Heart right ventricle (tissue), 16 donors: Measurements from ENCODE around the gene ELMO3. TPM values are rescaled to one million over a fixed set of nuclear protein-coding genes. Genes with fewer than 3 reads are reported as not detected.

Experiments used
- ATAC-seq, 8 donors: fragments of 200-7000 bp; cut with Tn5 transposase; one replicate each; pipeline ENCODE4 v1.9.1; 2020; ENCODE audit warnings: mild to moderate bottlenecking in 8 of 8, moderate library complexity in 8 of 8, moderate number of reproducible peaks in 1 of 8
- DNase-seq, 2 donors: peaks; one replicate each; pipeline ENCODE4 v3.0.0-alpha.2; 2020
- H3K27ac ChIP-seq, 10 donors: fragments of 200-600 bp; sonication (generic) in 2 of 10; one replicate each; pipeline versions ENCODE4 v1.5.0 to v1.8.0; 2020 to 2022; ENCODE audit warnings: mild to moderate bottlenecking in 3 of 10
- H3K27me3 ChIP-seq, 7 donors: fragments of 200-600 bp; one replicate each; pipeline ENCODE4 v1.8.0; 2021 to 2022; ENCODE audit warnings: mild to moderate bottlenecking in 2 of 7
- H3K36me3 ChIP-seq, 9 donors: fragments of 200-600 bp; sonication (generic) in 1 of 9; one replicate each; pipeline versions ENCODE4 v1.5.0 to v1.8.0; 2020 to 2022; ENCODE audit warnings: mild to moderate bottlenecking in 2 of 9
- H3K4me1 ChIP-seq, 9 donors: fragments of 200-600 bp; sonication (generic) in 1 of 9; one replicate each; pipeline versions ENCODE4 v1.5.0 to v1.8.0; 2020 to 2022; ENCODE audit warnings: mild to moderate bottlenecking in 4 of 9
- H3K4me3 ChIP-seq, 10 donors: fragments of 200-600 bp; sonication (generic) in 2 of 10; one replicate each; pipeline versions ENCODE4 v1.5.0 to v1.8.0; 2020 to 2022; ENCODE audit warnings: mild to moderate bottlenecking in 7 of 10, moderate library complexity in 2 of 10
- H3K9me3 ChIP-seq, 11 donors: fragments of 200-600 bp in 10 of 11; sonication (generic) in 2 of 11; one replicate each; pipeline versions ENCODE4 v1.5.0 to v1.8.0; 2013 to 2022; ENCODE audit warnings: mild to moderate bottlenecking in 2 of 11, control low read depth in 1 of 11, moderate library complexity in 1 of 11
- WGBS, 2 donors: extraction: QIAGEN DNeasy Blood & Tissue Kit; methylation state at CpG; one replicate each; pipeline ENCODE4 v1.1.7; 2013; ENCODE audit warnings: inconsistent platforms in 1 of 2; 5-methylcytosine and 5-hydroxymethylcytosine counted together
- intact Hi-C, 10 donors: fragments of 100-400 bp; cut with DNase I; formaldehyde crosslinking; loops; one replicate each; pipeline versions ENCODE4 v1.11.1 to v1.14.2; 2022
- polyA plus RNA-seq, 2 donors: library from polyadenylated mRNA; stranded (reverse); fragments of 200-250 nt; gene quantifications; one replicate each; pipeline ENCODE4 v1.2.3, GENCODE V29; 2013
- total RNA-seq, 10 donors: library from RNA; stranded (reverse); fragmentation: NEBNext Ultra II Directional in 3 of 10; extraction: Animal tissue kit (Norgen Biotek cat#: 25700) in 3 of 10; gene quantifications; one replicate each; pipeline versions ENCODE4 v1.2.1 to v1.2.4, GENCODE V29; 2021 to 2023
- TF ChIP-seq, protein P1 (sequence below), 9 donors: fragments of 200-600 bp; sonication (generic) in 2 of 9; IDR thresholded peaks; one replicate each; pipeline versions ENCODE4 v1.5.0 to v1.8.0; 2021 to 2022; ENCODE audit warnings: antibody characterized with exemption in 9 of 9, mild to moderate bottlenecking in 5 of 9, moderate library complexity in 1 of 9
- donor health status: Arrhythmogenic right ventricular cardiomyopathy.
- donor health status: ischemic (EF 13 %, LVEDD 7.1; RV severe dilation, severe dysfunction).
- donor health status: healthy with polysubstance abuse.
- donor health status: DM: no; HTN: yes; CAD: no.
- donor health status: DM: no; HTN: no; CAD: no.
- donor health status: ischemic (EF 25% LVEDD 6.9; RV normal size, moderate dysfunction).
- donor health status: ischemic (EF 25% LVEDD 5.7; RV mildly dilated, moderate dysfunction).
- donor health status: healthy.
- donor health status: DM: yes; HTN: yes; CAD: no.
- donor health status: Ischemic cardiomyopathy.
- donor health status: ischemic (EF 35%, LVEDD 5.7; RV mildly dilated, moderate dysfunction).
- donor health status: nonischemic (EF 11% LVEDD 7.7; RV severe dilation, severe dysfunction).
- donor health status: DM: yes; HTN: yes; CAD: no.
- donor health status: PGD.
- donor health status: ischemic (EF 29% LVEDD 5.4; RV normal size, mild dysfunction).
- donor health status: nonischemic (EF 23%, LVEDD 6.1; RV moderate dilation, normal function).

Gene ELMO3
- total and polyA plus RNA-seq, 12 donors, result 0.19 to 1.9 (median 0.46) TPM

DNA sequence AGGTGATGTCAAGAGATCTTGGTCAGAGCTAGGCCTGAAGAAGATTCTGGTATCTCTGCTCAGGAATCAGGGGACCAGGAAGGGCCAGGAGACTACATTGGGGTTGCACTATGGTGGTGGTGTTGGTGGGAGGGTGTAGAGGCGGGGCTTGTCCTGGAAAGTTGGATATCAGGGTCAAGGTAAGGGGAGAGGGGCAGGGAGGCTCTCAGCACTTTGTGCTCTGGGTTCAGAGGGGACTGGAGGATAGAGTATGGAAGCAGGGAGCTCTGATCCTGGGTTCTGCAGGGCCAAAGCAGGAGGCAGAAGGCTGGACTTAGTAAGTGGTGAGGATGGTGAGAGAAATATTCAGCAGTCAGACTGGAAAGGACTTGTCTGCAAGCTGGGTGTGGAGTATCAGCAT, 25.6 kb upstream of the ELMO3 start:
- Histone ChIP-seq H3K4me1 (peaks cover 12 to 67% (median 47%) of the 10 kb centered on the region in 9 donors), H3K27ac (peak overlapping the region; percentile 67 to 97 (median 88)), H3K9me3 (no peaks in the 10 kb centered on the region), H3K27me3 (peaks cover 0 to 43% (median 0%) of the 10 kb centered on the region in 7 donors), H3K4me3 (peak overlapping the region in 9 of 10 donors; percentile 35 to 58 (median 49)), H3K36me3 (peaks cover 0 to 17% (median 0%) of the 10 kb centered on the region in 9 donors)
- intact Hi-C loops, result no loop called here
- WGBS, 2 donors, result 87 to 100% methylated on average over 1 of the region's 1 CpG
- no peak for ATAC-seq
- no peak for DNase-seq
- TF ChIP-seq, protein P1, sequence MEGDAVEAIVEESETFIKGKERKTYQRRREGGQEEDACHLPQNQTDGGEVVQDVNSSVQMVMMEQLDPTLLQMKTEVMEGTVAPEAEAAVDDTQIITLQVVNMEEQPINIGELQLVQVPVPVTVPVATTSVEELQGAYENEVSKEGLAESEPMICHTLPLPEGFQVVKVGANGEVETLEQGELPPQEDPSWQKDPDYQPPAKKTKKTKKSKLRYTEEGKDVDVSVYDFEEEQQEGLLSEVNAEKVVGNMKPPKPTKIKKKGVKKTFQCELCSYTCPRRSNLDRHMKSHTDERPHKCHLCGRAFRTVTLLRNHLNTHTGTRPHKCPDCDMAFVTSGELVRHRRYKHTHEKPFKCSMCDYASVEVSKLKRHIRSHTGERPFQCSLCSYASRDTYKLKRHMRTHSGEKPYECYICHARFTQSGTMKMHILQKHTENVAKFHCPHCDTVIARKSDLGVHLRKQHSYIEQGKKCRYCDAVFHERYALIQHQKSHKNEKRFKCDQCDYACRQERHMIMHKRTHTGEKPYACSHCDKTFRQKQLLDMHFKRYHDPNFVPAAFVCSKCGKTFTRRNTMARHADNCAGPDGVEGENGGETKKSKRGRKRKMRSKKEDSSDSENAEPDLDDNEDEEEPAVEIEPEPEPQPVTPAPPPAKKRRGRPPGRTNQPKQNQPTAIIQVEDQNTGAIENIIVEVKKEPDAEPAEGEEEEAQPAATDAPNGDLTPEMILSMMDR (IDR thresholded peaks at IDR 0.05), result no peak

DNA sequence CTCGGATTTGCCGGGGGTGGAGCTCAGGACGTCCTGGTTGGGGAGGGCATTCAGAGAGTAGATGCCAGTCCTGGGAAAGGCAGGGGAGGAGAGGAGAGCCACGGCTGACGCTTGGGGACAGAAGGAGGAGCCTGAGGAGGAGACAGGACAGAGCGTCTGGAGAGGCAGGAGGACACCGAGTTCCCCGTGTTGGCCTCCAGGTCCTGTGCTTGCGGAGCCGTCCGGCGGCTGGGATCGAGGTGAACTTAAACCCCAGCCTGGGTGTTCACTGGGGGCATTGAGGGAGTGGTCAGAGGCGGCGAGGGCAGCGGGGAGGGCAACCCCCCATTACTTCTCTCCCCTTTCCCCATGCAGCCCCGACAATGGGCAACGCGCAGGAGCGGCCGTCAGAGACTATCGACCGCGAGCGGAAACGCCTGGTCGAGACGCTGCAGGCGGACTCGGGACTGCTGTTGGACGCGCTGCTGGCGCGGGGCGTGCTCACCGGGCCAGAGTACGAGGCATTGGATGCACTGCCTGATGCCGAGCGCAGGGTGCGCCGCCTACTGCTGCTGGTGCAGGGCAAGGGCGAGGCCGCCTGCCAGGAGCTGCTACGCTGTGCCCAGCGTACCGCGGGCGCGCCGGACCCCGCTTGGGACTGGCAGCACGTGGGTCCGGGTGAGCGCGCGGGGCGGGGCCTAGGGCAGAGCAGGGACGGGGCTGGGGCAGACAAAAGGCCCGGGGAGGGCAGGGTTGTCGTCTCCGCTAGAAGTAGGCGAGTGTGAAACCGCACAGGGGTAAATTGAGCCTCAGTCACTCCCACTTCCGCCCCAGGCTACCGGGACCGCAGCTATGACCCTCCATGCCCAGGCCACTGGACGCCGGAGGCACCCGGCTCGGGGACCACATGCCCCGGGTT, 24.9 kb upstream of the ELMO3 start:
- H3K4me1 ChIP-seq, result peaks cover 12 to 72% (median 51%) of the 10 kb centered on the region in 9 donors

DNA sequence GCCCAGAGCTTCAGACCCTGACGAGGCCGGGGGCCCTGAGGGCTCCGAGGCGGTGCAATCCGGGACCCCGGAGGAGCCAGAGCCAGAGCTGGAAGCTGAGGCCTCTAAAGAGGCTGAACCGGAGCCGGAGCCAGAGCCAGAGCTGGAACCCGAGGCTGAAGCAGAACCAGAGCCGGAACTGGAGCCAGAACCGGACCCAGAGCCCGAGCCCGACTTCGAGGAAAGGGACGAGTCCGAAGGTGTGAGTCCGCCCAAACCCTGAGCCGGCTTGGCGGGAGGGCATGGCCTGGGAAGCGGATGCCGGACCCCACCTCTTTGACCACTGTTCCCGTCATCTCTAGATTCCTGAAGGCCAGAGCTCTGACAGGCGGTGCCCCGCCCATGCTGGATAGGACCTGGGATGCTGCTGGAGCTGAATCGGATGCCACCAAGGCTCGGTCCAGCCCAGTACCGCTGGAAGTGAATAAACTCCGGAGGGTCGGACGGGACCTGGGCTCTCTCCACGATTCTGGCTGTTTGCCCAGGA, 24.2 kb upstream of the ELMO3 start:
- DNase-seq (no peak), ATAC-seq (no peak)
- WGBS, 2 donors, result 48 to 55% methylated on average over 31 of the region's 31 CpGs
- Histone ChIP-seq H3K9me3 (no peaks in the 10 kb centered on the region), H3K36me3 (peaks cover 0 to 17% (median 0%) of the 10 kb centered on the region in 9 donors), H3K4me3 (peak overlapping the region; percentile 19 to 58 (median 48)), H3K4me1 (peaks cover 8 to 65% (median 46%) of the 10 kb centered on the region in 9 donors), H3K27ac (peak overlapping the region; percentile 67 to 97 (median 88)), H3K27me3 (peaks cover 0 to 29% (median 0%) of the 10 kb centered on the region in 7 donors)
- TF ChIP-seq, protein P1 (IDR thresholded peaks at IDR 0.05), result no peak
- intact Hi-C loops, result no loop called here

More for the DNA sequence above, 24.9 kb upstream of the ELMO3 start:
- Histone ChIP-seq H3K27me3 (peaks cover 0 to 36% (median 0%) of the 10 kb centered on the region in 7 donors), H3K9me3 (no peaks in the 10 kb centered on the region), H3K4me3 (peak overlapping the region; percentile 19 to 58 (median 48)), H3K36me3 (peaks cover 0 to 17% (median 0%) of the 10 kb centered on the region in 9 donors), H3K27ac (peak overlapping the region; percentile 67 to 97 (median 88))
- ATAC-seq, result peak; percentile 70 to 81 (median 75)
- intact Hi-C loops, result no loop called here
- TF ChIP-seq, protein P1 (IDR thresholded peaks at IDR 0.05), result peak in 5 of 9 donors; percentile 16 to 55 (median 49)
- DNase-seq, result peak; percentile 82 to 87
- 1% methylated on average over 71 of the region's 71 CpGs for WGBS, 2 donors

DNA sequence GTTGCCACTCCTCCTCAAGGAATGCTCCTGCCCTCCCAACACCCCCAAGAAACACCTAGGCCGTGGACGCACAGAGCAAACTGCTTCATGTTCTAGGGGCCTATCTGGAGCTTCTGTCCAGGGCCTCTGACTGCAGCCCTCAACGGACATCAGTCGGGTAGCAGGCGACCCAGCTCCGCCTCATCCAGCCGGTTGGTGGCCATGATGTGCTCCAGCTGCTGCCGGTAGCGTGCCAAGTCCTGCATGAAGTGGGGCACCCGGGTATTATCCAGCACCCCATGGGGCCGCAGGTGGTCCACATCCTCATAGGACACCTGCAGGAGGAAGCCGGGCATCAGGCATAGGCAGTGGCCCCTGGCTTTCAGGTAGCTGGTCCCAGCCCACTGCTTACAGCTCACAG, 22.3 kb upstream of the ELMO3 start:
- DNase-seq (no peak), ATAC-seq (no peak)
- Histone ChIP-seq H3K27ac (no peak overlapping the region), H3K4me1 (peaks cover 5 to 58% (median 41%) of the 10 kb centered on the region in 9 donors), H3K27me3 (peaks cover 0 to 18% (median 0%) of the 10 kb centered on the region in 7 donors), H3K36me3 (peaks cover 0 to 20% (median 0%) of the 10 kb centered on the region in 9 donors), H3K4me3 (no peak overlapping the region), H3K9me3 (no peaks in the 10 kb centered on the region)
- TF ChIP-seq, protein P1 (IDR thresholded peaks at IDR 0.05), result no peak
- WGBS, 2 donors, result 92 to 93% methylated on average over 12 of the region's 12 CpGs
- intact Hi-C loops, result no loop called here
